IMR-90 (cell line): ENCODE results near the gene PAN3. TPM values are rescaled to one million over a fixed set of nuclear protein-coding genes. Genes with fewer than 3 reads are reported as not detected.

Experiments used
- ATAC-seq: fragments of 200-7000 bp; cut with Tn5 transposase; 2 replicates; pipeline ENCODE4 v1.9.1; 2020; ENCODE audit warnings: low read depth, mild to moderate bottlenecking, moderate library complexity
- BruUV-seq: library from RNA; stranded (reverse); fragments of 400-500 nt; replicated peaks from 2 replicates; lab custom pipeline; 2021; lab: Mats Ljungman, UMichigan
- CTCF ChIA-PET: fragments of 300-600 bp; formaldehyde crosslinking; extraction: SDS; loops from one replicate; lab custom pipeline; 2021; ENCODE audit warnings: antibody characterized with exemption; lab: Yijun Ruan, JAX
- POLR2A ChIA-PET: fragments of 300-600 bp; sonication (Branson Sonifier 250); formaldehyde crosslinking; loops from one replicate; lab custom pipeline; 2022; ENCODE audit warnings: antibody characterized with exemption; ENCODE audit not compliant: unreplicated experiment; lab: Charles Lee
- DNase-seq: peaks from one replicate; pipeline ENCODE4 v3.0.0; 2013
- H2AFZ ChIP-seq: replicated peaks from 2 replicates; pipeline ENCODE3; 2013; ENCODE audit warnings: low read length, mild to moderate bottlenecking; ENCODE audit not compliant: poor library complexity
- H2AK5ac ChIP-seq: 2 replicates; pipeline ENCODE4 v1.6.1; 2013; ENCODE audit warnings: low read depth, low read length, inconsistent platforms
- H2AK9ac ChIP-seq: replicated peaks from 2 replicates; pipeline ENCODE3; 2013; ENCODE audit warnings: mild to moderate bottlenecking, low read depth, low read length, moderate library complexity; ENCODE audit not compliant: poor library complexity
- H2BK120ac ChIP-seq: 2 replicates; pipeline ENCODE4 v1.6.1; 2013; ENCODE audit warnings: low read depth, low read length, inconsistent platforms
- H2BK15ac ChIP-seq: 3 replicates; pipeline ENCODE4 v1.6.1; 2013; ENCODE audit warnings: low read depth, low read length, inconsistent platforms
- H2BK20ac ChIP-seq: 2 replicates; pipeline ENCODE4 v1.6.1; 2013; ENCODE audit warnings: low read depth, mild to moderate bottlenecking, inconsistent platforms, low read length, moderate library complexity
- H2BK5ac ChIP-seq: 2 replicates; pipeline ENCODE4 v1.6.1; 2013; ENCODE audit warnings: mild to moderate bottlenecking, low read depth, low read length, inconsistent platforms; ENCODE audit not compliant: poor library complexity, severe bottlenecking
- H3K14ac ChIP-seq: replicated peaks from 2 replicates; pipeline ENCODE4 v1.6.1; 2013; ENCODE audit warnings: low read depth, low read length, inconsistent platforms
- H3K18ac ChIP-seq: 2 replicates; pipeline ENCODE4 v1.6.1; 2013; ENCODE audit warnings: low read depth, low read length, control low read depth
- H3K23ac ChIP-seq: 2 replicates; pipeline ENCODE4 v1.6.1; 2013; ENCODE audit warnings: low read depth, low read length, inconsistent platforms
- H3K27ac ChIP-seq: 2 replicates; pipeline ENCODE4 v1.5.1; 2013; ENCODE audit warnings: mild to moderate bottlenecking, control low read depth, low read length; ENCODE audit not compliant: insufficient read depth
- H3K27me3 ChIP-seq: 2 replicates; pipeline ENCODE4 v1.6.1; 2013; ENCODE audit warnings: low read length; ENCODE audit not compliant: control insufficient read depth, insufficient read depth
- H3K36me3 ChIP-seq: 2 replicates; pipeline ENCODE4 v1.6.1; 2013; ENCODE audit warnings: low read length, mixed read lengths; ENCODE audit not compliant: control insufficient read depth, insufficient read depth
- H3K4ac ChIP-seq: 2 replicates; pipeline ENCODE4 v1.6.1; 2013; ENCODE audit warnings: low read depth, low read length, inconsistent platforms
- H3K4me1 ChIP-seq: 2 replicates; pipeline ENCODE4 v1.6.1; 2013; ENCODE audit warnings: low read length, mixed read lengths; ENCODE audit not compliant: control insufficient read depth, insufficient read depth
- H3K4me2 ChIP-seq: 2 replicates; pipeline ENCODE4 v1.6.1; 2013; ENCODE audit warnings: low read depth, mild to moderate bottlenecking, control low read depth, low read length, moderate library complexity
- H3K4me3 ChIP-seq: 2 replicates; pipeline ENCODE4 v1.5.1; 2013; ENCODE audit warnings: low read depth, mild to moderate bottlenecking, control low read depth, low read length, moderate library complexity; ENCODE audit not compliant: insufficient read depth
- H3K56ac ChIP-seq: 2 replicates; pipeline ENCODE4 v1.6.1; 2013; ENCODE audit warnings: low read length, inconsistent platforms; ENCODE audit not compliant: insufficient read depth; ENCODE audit errors: extremely low read depth
- H3K79me1 ChIP-seq, 2 experiments: 2 replicates each; pipeline ENCODE4 v1.6.1; 2013; ENCODE audit warnings: low read length in 2 of 2, inconsistent platforms in 1 of 2, low read depth in 1 of 2
- H3K9ac ChIP-seq: 2 replicates; pipeline ENCODE4 v1.6.1; 2013; ENCODE audit warnings: low read depth, low read length, control low read depth
- H3K9me1 ChIP-seq: 2 replicates; pipeline ENCODE4 v1.6.1; 2013; ENCODE audit warnings: low read length, inconsistent platforms; ENCODE audit not compliant: insufficient read depth
- H3K9me3 ChIP-seq: 2 replicates; pipeline ENCODE4 v1.6.1; 2013; ENCODE audit warnings: low read length; ENCODE audit not compliant: control insufficient read depth, insufficient read depth
- H4K20me1 ChIP-seq: 2 replicates; pipeline ENCODE4 v1.6.1; 2013; ENCODE audit warnings: low read length, inconsistent platforms; ENCODE audit not compliant: insufficient read depth
- H4K5ac ChIP-seq: 2 replicates; pipeline ENCODE4 v1.6.1; 2013; ENCODE audit warnings: mild to moderate bottlenecking, low read depth, low read length, control low read depth
- H4K8ac ChIP-seq, 2 experiments: 2 replicates each; pipeline ENCODE4 v1.6.1; 2013; ENCODE audit warnings: low read depth in 2 of 2, low read length in 2 of 2, control low read depth in 1 of 2, inconsistent platforms in 1 of 2
- H4K91ac ChIP-seq: 2 replicates; pipeline ENCODE4 v1.6.1; 2013; ENCODE audit warnings: low read depth, low read length, inconsistent platforms; ENCODE audit not compliant: insufficient read depth
- MAFK ChIP-seq: IDR thresholded peaks from 2 replicates; pipeline ENCODE4 v1.6.1; 2012; ENCODE audit warnings: low read depth, low read length, improper control_type of control experiment
- WGBS, 2 experiments: methylation state at CpG; one replicate each; pipeline versions ENCODE4 v1.1.5 to v1.1.7; 2013; ENCODE audit warnings: missing lambda C conversion rate in 2 of 2; ENCODE audit not compliant: insufficient read length in 1 of 2; ENCODE audit errors: extremely low coverage in 2 of 2; 5-methylcytosine and 5-hydroxymethylcytosine counted together
- dilution Hi-C: fragments of 300-500 bp; cut with HindIII; formaldehyde crosslinking; loops from one replicate; pipeline ENCODE4 v1.14.3; 2018; ENCODE audit warnings: low sequenced_read_pairs; ENCODE audit not compliant: unreplicated experiment
- in situ Hi-C: fragments of 300-500 bp; cut with MboI; formaldehyde crosslinking; loops from 3 replicates; pipeline ENCODE4 v1.14.3; 2019; ENCODE audit warnings: low sequenced_read_pairs, inconsistent platforms, mixed read lengths
- intact Hi-C: fragments of 100-400 bp; cut with micrococcal nuclease; formaldehyde crosslinking; loops from 2 replicates; pipeline ENCODE4 v1.10.0; 2022
- polyA plus RNA-seq, 3 experiments: library from polyadenylated mRNA; depleted of rRNA; stranded (reverse); fragments of >200 nt; gene quantifications; 2 replicates each; pipeline ENCODE4 v1.2.3, GENCODE V29; 2012; ENCODE audit warnings: low replicate concordance in 1 of 3
- total RNA-seq: library from RNA; depleted of rRNA; stranded (reverse); fragments of >200 nt; gene quantifications from 2 replicates; pipeline ENCODE4 v1.2.3, GENCODE V29; 2012

PAN3 gene
- total and polyA plus RNA-seq, 2 of the 4 experiments (the other 2 are of a cell fraction) = 6.6 to 15.1 TPM

- no peak overlapping the region for H3K4me3 ChIP-seq
- H4K91ac ChIP-seq = no peak overlapping the region
- no TSS peak for BruUV-seq
- H3K18ac ChIP-seq = no peak overlapping the region
- ATAC-seq (no peak), DNase-seq (no peak)
- TF ChIP-seq MAFK = no peak
- ChIA-PET CTCF (no interaction called here), POLR2A (no interaction called here)
- no peaks in the 10 kb centered on the region for H3K27me3 ChIP-seq
- no peak overlapping the region for H3K4ac ChIP-seq
- H3K36me3 ChIP-seq = peaks cover 4% of the 10 kb centered on the region
- no CpG with 5 or more reads among the region's 1 CpG for WGBS, 2 experiments
- no peaks in the 10 kb centered on the region for H4K20me1 ChIP-seq
- H3K4me1 ChIP-seq = no peaks in the 10 kb centered on the region
- H2AK5ac ChIP-seq = no peak overlapping the region
- no peak overlapping the region for H4K8ac ChIP-seq
- no peak overlapping the region for H2AFZ ChIP-seq
- H3K9me1 ChIP-seq = peaks cover 6% of the 10 kb centered on the region; the same call in 1 of the 2 replicates
- no peak overlapping the region for H2AK9ac ChIP-seq
- H3K79me1 ChIP-seq = peaks cover 10 to 17% of the 10 kb centered on the region in 2 experiments; a peak in 3 of 4 replicates
- no peak overlapping the region for H3K9ac ChIP-seq
- no peak overlapping the region for H3K14ac ChIP-seq
- H2BK5ac ChIP-seq = no peak overlapping the region
- H3K4me2 ChIP-seq = no peak overlapping the region
- no peak overlapping the region for H3K23ac ChIP-seq
- no peak overlapping the region for H2BK120ac ChIP-seq
- no peak overlapping the region for H2BK20ac ChIP-seq
- in situ Hi-C loops (no loop called here), intact Hi-C loops (no loop called here), dilution Hi-C loops (no loop called here)
- no peak overlapping the region for H4K5ac ChIP-seq
- H3K27ac ChIP-seq = no peak overlapping the region
- H2BK15ac ChIP-seq = no peak overlapping the region
- no peaks in the 10 kb centered on the region for H3K9me3 ChIP-seq
- H3K56ac ChIP-seq = no peak overlapping the region
Observed at GRCh38 chr13:28252547-28252946, 114.2 kb downstream of the PAN3 start.
